Left lung (tissue), 10 donors: ENCODE results near the gene CD302. TPM values are rescaled to one million over a fixed set of nuclear protein-coding genes. Genes with fewer than 3 reads are reported as not detected.

Experiments used
- ATAC-seq: fragments of 200-7000 bp; cut with Tn5 transposase; one replicate; pipeline ENCODE4 v1.9.1; 2020; ENCODE audit warnings: moderate library complexity
- DNase-seq, 4 donors: peaks; one replicate each; pipeline ENCODE4 v3.0.0-alpha.2; 2013 to 2020
- H3K27ac ChIP-seq, 2 donors: fragments of 200-600 bp; sonication (generic) in 1 of 2; one replicate each; pipeline versions ENCODE4 v1.5.0 to v1.8.0; 2020 to 2021
- H3K27me3 ChIP-seq, 2 donors: fragments of 200-600 bp; sonication (generic) in 1 of 2; one replicate each; pipeline versions ENCODE4 v1.5.0 to v1.8.0; 2020 to 2021
- H3K36me3 ChIP-seq, 2 donors: fragments of 200-600 bp; sonication (generic) in 1 of 2; one replicate each; pipeline versions ENCODE4 v1.5.0 to v1.8.0; 2020 to 2021
- H3K4me1 ChIP-seq, 2 donors: fragments of 200-600 bp; one replicate each; pipeline ENCODE4 v1.8.0; 2021
- H3K4me3 ChIP-seq, 2 donors: fragments of 200-600 bp; sonication (generic) in 1 of 2; one replicate each; pipeline versions ENCODE4 v1.5.0 to v1.8.0; 2020 to 2021; ENCODE audit warnings: mild to moderate bottlenecking in 1 of 2
- H3K9me3 ChIP-seq, 2 donors: fragments of 200-600 bp; sonication (generic) in 1 of 2; one replicate each; pipeline versions ENCODE4 v1.5.0 to v1.8.0; 2020 to 2021
- CTCF ChIP-seq, 2 donors: fragments of 200-600 bp; sonication (generic) in 1 of 2; IDR thresholded peaks; one replicate each; pipeline versions ENCODE4 v1.5.0 to v1.8.0; 2021; ENCODE audit warnings: antibody characterized with exemption in 2 of 2
- intact Hi-C, 2 donors: fragments of 100-400 bp; cut with DNase I; formaldehyde crosslinking; loops; one replicate each; pipeline versions ENCODE4 v1.11.2 to v1.14.2; 2022
- polyA plus RNA-seq, 6 donors: library from polyadenylated mRNA; unstranded; fragments of 120-200 nt; gene quantifications; one replicate each; pipeline ENCODE4 v1.2.1, GENCODE V29; 2013; ENCODE audit not compliant: insufficient read length in 6 of 6
- total RNA-seq, 2 donors: library from RNA; stranded (reverse); fragmentation: NEBNext Ultra II Directional; extraction: Animal tissue kit (Norgen Biotek cat#: 25700); gene quantifications; one replicate each; pipeline ENCODE4 v1.2.1, GENCODE V29; 2021
- donor health status: DM: no; HTN: yes; CAD: no.
- donor health status: DM: no; HTN: no; CAD: no.

CD302 gene
- total and polyA plus RNA-seq, 8 donors = 50.0 to 64.8 (median 55.3) TPM

GRCh38 chr2:159795841-159796690 lies 1.9 kb downstream of the CD302 start:
- Histone ChIP-seq H3K9me3 (no peaks in the 10 kb centered on the region), H3K27me3 (no peaks in the 10 kb centered on the region), H3K4me1 (peaks cover 16 to 64% of the 10 kb centered on the region in 2 donors), H3K4me3 (peak overlapping the region in 1 of 2 donors; percentile 77), H3K36me3 (no peaks in the 10 kb centered on the region), H3K27ac (peak overlapping the region; percentile 94 to 98)
- no peak for ATAC-seq
- TF ChIP-seq CTCF (IDR thresholded peaks at IDR 0.05) = no peak
- intact Hi-C loops = no loop called here
- no peak for DNase-seq

- no peaks in the 10 kb centered on the region for H3K27me3 ChIP-seq
- H3K36me3 ChIP-seq = no peaks in the 10 kb centered on the region
- ATAC-seq (no peak), DNase-seq (no peak)
- H3K9me3 ChIP-seq = no peaks in the 10 kb centered on the region
- no peak for TF ChIP-seq CTCF (IDR thresholded peaks at IDR 0.05)
- peak overlapping the region in 1 of 2 donors; percentile 20 for H3K27ac ChIP-seq
- intact Hi-C loops = no loop called here
- H3K4me3 ChIP-seq = no peak overlapping the region
- H3K4me1 ChIP-seq = peaks cover 16 to 81% of the 10 kb centered on the region in 2 donors
Observed at GRCh38 chr2:159793326-159793725, 4.7 kb downstream of the CD302 start.

- Histone ChIP-seq H3K27ac (peak overlapping the region in 1 of 2 donors; percentile 20), H3K36me3 (no peaks in the 10 kb centered on the region), H3K4me3 (no peak overlapping the region), H3K27me3 (no peaks in the 10 kb centered on the region), H3K4me1 (peaks cover 16 to 88% of the 10 kb centered on the region in 2 donors), H3K9me3 (no peaks in the 10 kb centered on the region)
- ATAC-seq = no peak
- no peak for TF ChIP-seq CTCF (IDR thresholded peaks at IDR 0.05)
- intact Hi-C loops = no loop called here
- DNase-seq = no peak
Observed at GRCh38 chr2:159792599-159792998, 5.4 kb downstream of the CD302 start.

- no peak for ATAC-seq
- H3K4me1 ChIP-seq = peaks cover 16 to 92% of the 10 kb centered on the region in 2 donors
Observed at GRCh38 chr2:159792036-159792435, 6.0 kb downstream of the CD302 start.

More at GRCh38 chr2:159792036-159792435, 6.0 kb downstream of the CD302 start:
- Histone ChIP-seq H3K27me3 (no peaks in the 10 kb centered on the region), H3K27ac (no peak overlapping the region), H3K9me3 (no peaks in the 10 kb centered on the region), H3K4me3 (no peak overlapping the region), H3K36me3 (no peaks in the 10 kb centered on the region)
- intact Hi-C loops = no loop called here
- TF ChIP-seq CTCF (IDR thresholded peaks at IDR 0.05) = no peak
- DNase-seq = no peak
